Ovary (tissue), 3 donors: ENCODE results near the gene LRAT.

Experiments
- CTCF ChIP-seq, 3 donors: fragments of 450-650 bp in 2 of 3; fragments of 200-600 bp in 1 of 3; IDR thresholded peaks; one replicate each; pipeline versions ENCODE4 v1.5.1 to v1.8.0; 2016 to 2022; ENCODE audit warnings: antibody characterized with exemption in 3 of 3, mild to moderate bottlenecking in 1 of 3
- EP300 ChIP-seq: sonication (generic); formaldehyde crosslinking; IDR thresholded peaks from one replicate; pipeline ENCODE4 v1.6.1; 2017; ENCODE audit warnings: antibody characterized with exemption
- POLR2A ChIP-seq: fragments of 450-650 bp; IDR thresholded peaks from one replicate; pipeline ENCODE4 v1.6.1; 2017; ENCODE audit warnings: antibody characterized with exemption, mild to moderate bottlenecking, moderate library complexity
- donor health status: DM: no; HTN: no; CAD: no.

GRCh38 chr4:154781983-154782293 is 38.1 kb downstream of the LRAT start:
- no peak for TF ChIP-seq CTCF (IDR thresholded peaks at IDR 0.05)
- no peak for TF ChIP-seq EP300
- no peak for TF ChIP-seq POLR2A
